GM19035 (cell line): Measurements from ENCODE around the gene TBL3.
A peak's percentile ranks its signal among the peaks of the same experiment; 100 is the strongest.

Experiments
- ATAC-seq: cut with Tn5 transposase; IDR thresholded peaks from one replicate; pipeline ENCODE4 v1.9.1; 2021; ENCODE audit not compliant: unreplicated experiment

TBL3 gene

DNA sequence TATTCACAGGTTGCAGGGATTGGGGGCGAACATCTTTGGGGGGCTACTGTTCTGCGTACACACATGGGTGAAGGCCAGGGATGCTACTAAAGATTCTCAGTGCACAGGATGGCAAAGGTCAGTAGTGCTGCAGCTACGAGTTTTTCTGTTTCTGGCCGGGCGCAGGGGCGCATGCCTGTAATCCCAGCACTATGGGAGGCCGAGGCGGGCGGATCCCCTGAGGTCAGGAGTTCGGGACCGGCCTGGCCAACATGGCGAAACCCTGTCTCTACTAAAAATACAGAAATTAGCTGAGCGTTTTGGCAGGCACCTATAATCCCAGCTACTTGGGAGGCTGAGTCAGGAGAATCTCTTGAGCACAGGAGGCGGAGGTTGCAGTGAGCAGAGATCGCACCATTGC, 41.7 kb downstream of the TBL3 start:
- no peak for ATAC-seq

DNA sequence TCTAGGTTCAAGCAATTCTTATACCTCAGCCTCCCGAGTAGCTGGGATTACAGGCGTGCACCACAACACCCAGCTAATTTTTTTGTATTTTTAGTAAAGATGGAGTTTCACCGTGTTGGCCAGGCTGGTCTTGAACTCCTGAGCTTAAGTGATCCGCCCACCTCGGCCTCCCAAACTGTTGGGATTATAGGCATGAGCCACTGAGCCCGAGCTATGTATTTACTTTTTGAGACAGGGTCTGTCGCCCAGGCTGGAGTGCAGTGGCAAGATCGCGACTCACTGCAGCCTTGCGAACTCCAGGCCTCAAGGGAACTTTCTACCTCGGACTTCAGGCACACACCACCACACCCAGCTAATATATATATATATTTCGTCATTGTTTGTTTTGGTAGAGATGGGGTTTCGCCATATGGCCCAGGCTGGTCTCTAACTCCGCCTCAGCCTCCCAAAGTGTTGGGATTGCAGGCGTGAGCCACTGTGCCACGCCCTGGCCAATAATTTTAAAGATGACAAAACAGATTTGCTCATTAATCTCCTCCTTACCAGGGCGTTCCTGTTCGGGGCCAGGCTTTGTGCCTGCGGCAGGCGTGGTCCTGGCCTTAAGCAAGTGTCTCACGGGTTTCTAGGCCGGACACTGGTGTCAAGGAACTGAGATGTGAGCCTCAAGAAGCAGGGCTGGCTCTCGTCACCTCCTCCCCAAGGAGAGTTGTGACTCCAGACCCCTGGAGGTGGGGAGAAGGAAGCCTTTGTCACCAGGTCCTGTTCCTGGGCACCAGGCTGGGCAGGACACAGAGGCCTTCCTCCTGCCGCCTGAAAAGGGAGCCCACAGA, 43.5 kb downstream of the TBL3 start:
- no peak for ATAC-seq

DNA sequence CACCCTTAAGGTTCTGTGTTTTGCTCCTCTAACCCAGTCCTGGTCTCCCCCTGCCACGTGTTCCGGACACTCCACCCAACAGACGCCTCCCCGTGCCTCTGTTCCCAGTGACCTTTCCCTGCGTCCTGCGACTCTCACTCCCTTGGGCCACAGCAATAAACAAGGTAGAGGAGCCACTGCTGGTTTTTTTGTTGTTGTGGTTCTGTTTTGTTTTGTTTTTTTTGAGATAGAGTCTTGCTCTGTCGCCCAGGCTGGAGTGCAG, 44.0 kb downstream of the TBL3 start:
- no peak for ATAC-seq

- ATAC-seq: no peak
Measured at GRCh38 chr16:2016407-2016922, 44.6 kb downstream of the TBL3 start.

GRCh38 chr16:2019518-2019920, 47.7 kb downstream of the TBL3 start, which contains the start of gene NPW:
Gene NPW (plus strand): TSS chr16:2019785.
- ATAC-seq: no peak

- no peak for ATAC-seq
Measured at GRCh38 chr16:2019921-2020831, 48.3 kb downstream of the TBL3 start.

DNA sequence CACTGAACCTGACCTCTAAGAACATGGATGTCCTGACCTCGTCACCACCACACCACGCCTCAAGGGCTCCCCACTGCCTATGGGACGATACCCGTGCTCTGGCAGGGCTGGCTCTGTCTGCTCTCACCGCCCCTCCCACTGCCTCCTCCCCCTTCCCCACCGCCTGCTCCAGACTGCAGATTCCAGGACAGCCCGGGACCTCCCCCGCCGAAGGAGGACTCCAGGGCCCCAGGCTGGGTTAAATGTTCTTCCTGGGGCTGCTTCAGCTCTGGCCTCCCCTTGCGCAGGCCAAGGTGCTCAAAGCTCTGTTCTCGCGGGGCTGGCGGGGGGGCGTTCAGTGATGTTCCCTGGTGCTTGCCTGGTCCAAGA, 50.9 kb downstream of the TBL3 start:
- peak; percentile 27 for ATAC-seq

DNA sequence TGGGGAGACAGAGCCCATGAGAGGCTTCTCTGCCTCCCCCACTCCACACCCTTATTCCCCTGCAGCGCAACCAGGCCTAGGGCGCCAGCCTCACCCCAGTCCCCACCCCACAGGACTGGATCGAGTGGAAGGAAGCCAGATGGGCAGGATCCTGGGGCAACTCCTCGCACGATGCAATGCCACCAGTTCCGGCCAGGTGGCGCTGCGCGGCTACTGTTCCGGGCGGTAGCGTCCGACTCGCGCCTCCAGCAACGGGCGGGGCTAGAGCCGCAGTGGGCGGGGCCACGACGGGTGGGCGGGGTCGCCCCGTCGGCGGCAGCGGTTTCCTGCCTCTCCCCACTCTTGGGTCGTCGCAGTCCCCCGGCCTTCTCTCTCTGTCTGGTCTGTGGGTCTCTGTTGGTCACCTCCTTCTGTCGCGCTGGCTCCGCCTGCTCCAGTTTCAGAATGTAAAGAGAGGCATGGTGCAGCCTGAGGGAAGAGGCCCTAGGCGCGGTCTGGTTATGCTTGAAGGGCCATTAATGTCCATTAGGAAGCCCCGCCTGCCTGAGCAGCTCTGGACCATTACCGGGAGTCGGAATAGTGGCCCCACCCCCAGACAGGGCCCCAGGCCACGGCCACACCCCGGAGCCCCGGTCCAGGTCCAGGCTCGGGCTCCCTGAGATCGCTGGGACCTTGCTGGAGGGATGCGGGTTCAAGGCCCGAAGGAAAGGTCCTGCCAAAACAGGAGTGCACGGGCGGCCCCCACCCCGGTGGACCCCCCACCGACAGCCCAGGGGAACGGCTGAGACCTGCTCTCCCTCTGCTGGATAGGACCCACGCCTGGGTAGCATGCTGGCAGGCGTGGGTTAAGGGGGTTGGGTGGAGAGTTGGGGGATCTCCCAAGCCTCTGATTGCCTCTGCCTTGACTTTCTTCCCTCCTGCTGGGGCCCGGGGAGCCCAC, 51.5 kb downstream of the TBL3 start:
- peak; percentile 68 for ATAC-seq

DNA sequence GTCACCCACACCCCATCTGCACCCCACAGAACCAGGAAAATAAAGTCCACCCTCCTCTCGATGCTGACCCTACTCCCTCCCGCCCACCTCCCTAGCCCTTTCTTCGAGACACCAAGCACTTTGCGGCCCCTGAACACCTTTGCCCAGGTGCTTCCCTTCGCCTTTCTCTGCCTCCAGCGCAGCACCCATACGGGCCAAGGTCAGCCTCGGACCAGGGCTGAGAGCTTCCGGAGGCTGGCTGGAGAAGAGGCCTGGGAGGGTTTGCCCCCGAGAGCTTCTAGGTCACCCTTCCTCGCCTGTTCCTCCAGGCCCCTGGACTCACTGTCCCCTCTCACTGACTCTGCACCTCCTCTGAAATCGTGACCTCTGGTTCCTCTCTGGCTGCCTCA, 52.2 kb downstream of the TBL3 start:
- no peak for ATAC-seq

DNA sequence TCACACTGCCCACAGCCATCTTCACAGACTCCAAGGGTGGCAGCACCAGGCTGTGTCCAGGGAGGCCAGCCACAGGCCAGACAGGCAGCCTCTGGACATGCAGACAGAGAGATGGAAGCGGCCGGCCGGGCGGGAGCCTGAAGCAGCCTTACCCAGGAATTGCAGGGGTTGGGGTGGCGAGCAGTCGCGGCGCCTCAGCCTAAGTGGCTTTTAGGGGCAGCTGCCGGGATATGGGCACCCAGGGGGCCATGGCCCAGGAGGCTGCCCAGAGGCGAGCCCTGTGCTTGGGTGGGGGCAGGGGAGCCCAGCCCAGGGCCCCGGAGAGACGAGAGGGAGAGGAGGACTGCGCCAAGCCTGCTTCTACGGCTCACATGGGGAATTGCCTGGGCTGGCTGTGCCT, 53.4 kb downstream of the TBL3 start:
- no peak for ATAC-seq

- ATAC-seq: no peak
Measured at GRCh38 chr16:2025878-2026460, 54.1 kb downstream of the TBL3 start.

DNA sequence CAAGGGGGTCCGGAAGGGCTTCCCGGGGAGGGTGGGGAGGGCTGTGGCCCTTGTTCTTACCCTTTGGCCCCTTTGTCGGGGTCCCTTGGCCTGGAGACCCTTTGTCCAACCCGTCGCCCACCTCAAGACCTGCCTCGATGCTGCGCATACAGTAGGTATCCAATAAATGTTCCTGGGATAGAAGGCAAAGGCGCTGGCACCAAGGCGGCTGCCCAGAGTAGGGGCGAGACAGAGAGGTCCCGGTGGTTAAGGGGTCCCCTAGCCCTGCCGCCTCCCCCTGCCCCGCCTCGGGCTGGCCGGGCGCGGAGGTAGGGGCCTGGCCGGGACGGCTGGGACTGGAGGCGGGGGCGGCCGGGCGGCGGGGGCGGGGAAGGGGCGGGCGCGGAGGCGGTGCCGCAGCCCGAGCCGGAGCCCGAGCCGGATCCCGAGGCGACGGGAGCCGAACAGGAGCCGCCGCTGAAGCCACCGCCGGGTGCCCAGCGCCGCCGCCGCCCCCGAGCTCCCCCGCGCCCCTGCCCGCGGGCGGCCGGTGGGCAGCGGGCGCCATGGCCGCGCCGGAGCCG, 54.7 kb downstream of the TBL3 start, which contains the start of gene NHERF2:
TSS of gene NHERF2 (plus strand) at position 442 of the 563 bp plus-strand sequence. CDS start at position 546, 104 bp downstream.
- ATAC-seq: no peak

GRCh38 chr16:2027024-2028010, 55.5 kb downstream of the TBL3 start:
- ATAC-seq: no peak

GRCh38 chr16:2028146-2028545, 56.3 kb downstream of the TBL3 start:
- ATAC-seq: no peak

GRCh38 chr16:2028620-2029220, 56.9 kb downstream of the TBL3 start:
- ATAC-seq: no peak

DNA sequence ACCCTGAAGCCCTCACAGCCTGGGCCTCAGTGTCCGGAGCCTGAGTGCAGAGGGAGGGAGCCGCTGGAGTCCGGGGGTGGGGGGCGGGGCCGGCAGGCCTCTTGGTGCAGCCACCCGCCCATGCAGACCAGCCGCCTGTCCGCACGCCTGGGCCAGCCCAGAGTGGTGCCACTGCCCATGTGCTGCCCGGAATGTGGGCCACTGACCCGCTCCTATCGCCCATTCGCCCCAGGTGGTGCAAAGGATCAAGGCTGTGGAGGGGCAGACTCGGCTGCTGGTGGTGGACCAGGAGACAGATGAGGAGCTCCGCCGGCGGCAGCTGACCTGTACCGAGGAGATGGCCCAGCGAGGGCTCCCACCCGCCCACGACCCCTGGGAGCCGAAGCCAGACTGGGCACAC, 57.5 kb downstream of the TBL3 start:
- ATAC-seq: no peak

DNA sequence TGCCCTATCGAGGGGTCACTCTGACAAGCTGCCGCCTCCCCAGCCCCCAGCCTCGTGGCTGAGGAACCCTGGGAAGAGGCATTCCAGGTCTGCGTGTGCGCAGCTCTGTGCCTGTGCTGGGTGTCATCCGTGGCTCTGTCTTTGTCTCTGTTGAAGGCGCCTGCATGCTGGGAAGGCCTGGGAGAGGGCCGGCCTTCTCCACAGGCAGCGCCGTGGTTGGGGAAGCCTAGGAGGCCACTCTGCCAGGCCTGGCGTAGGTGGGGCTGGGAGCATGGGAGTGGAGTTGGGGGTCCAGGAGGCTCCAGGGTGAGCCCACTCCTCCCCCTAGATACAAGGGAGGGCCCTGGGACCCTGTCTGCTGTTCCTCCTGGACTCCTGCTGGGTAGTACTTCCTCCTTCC, 58.2 kb downstream of the TBL3 start:
- no peak for ATAC-seq

DNA sequence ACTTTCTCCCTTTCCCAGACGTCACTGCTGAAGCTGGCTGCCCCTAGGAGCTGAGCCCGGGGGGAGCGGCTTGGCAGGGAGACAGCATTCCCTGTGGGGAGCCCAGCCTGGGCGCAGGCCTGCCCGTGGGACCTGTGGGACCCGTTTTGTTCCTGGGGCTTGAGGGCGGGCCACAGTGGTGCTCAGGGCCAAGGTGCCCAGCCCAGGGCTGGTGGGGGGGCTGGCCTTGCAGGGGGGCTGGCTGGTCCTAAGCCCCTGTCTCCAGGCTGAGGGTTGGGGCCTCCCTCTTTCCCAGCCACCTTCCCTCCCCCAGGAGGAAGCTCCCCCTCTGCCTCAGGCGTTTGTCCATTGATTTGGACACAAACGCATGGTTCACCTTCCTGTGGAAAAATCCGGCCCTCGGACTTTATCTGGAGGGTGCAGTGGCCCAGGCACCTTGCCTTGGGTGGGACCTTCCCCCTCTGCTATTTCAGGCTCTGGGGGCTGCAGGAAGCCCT, 59.3 kb downstream of the TBL3 start:
- ATAC-seq: no peak
